ENCODE measurements around the gene PRKCE.

Gene PRKCE

DNA sequence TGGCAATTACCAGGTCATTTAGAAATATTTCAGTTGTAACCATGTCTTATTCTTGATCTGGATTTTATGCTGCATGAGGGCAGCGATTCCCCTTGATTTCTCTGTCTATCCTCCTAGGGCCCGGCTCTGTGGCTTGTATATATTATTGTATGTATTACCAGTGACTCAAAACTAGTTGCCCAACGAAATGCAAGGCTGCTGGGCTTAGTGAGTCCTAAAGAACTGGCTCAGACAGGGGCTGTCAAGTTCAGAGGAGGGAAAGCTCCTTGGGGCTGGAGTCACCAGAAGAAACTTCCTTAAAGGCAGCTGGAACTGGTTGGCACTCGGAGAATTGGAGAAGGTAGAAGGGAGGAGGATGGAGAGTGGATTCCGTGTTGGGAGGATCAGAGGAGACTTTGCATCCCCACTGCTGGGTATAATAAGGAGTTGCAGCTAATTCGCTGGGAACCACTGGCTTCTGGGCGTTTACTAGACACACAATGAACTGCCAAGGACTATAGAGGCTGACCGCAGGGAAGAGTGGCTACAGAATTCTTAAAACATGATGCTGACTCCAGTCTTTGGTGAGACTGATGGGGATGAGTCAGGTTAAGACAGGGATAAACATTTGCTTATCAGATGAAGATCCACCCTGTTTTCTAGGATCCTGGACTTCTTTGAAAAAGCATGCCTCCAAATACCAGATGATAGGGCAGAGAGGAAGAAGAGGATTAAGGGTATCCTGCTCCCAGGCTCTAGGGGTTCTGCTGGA, 104.3 kb downstream of the PRKCE start:
- no peak for DNase-seq (ENCODE audit: low read depth)

DNA sequence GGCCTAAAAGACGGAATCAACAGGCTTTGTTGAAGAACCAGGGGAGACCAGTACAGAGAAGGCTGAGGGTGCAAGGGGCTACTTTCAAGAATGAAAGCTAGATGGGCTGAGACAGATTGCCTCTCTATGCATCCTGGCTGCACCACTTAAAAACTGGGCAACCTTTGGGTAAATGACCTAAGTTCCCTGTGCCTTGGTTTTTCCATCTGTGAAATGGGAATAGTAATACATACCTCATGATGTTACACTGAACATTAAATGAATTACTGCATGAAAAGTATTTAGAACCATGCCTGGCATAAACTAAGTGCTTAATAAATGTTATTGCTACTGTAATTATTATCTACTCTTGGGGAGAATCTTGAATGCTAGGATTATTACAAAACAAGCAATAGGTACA, 106.5 kb downstream of the PRKCE start:
- DNase-seq (ENCODE audit: low read depth), result no peak

DNA sequence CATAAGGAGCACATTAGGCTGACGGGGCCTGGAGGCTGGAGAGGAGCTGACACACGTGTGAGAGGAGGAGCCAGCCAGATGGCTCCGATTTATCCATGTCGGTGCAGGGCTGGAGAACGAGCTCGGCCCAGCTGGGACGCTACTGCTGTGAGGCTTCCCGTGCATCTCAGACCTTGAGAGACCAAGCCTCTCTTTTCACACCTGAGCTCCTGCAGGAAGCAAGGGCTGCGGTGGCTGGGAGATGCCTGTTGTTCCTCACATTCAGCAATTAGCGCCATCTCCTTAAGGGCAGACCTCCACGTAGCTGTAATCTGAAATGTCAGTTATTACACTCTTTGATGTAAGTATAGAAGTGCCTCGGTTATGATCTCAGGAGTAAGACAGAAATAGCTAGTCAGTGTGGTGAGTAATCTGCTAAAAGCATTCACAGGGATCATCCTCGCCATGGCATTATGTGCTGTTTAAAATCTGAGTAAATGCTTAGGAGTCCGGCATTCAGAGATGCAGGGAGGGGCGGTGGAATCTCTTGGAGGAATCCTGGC, 107.9 kb downstream of the PRKCE start:
- DNase-seq (ENCODE audit: low read depth), result no peak

DNA sequence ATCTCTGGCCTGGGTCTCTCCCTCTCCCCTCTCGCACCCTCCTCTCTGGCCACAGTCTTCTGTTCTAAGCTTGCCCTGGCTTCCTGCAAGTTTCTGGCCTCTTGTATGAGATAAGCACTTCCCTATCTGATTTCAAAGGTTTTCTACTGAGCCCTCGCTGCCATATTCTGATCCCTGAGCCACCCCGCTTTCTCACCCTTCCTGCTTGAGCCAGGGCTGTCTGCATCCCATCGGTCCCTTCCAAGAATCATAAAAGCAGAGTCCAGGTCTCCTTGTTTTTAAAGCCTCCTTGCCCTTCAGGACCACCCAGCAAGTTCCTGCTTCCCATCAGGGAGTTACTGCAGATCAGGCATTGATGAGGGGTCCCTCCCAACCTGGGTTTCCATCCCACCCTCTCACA, 110.2 kb downstream of the PRKCE start:
- DNase-seq (ENCODE audit: low read depth), result no peak

DNA sequence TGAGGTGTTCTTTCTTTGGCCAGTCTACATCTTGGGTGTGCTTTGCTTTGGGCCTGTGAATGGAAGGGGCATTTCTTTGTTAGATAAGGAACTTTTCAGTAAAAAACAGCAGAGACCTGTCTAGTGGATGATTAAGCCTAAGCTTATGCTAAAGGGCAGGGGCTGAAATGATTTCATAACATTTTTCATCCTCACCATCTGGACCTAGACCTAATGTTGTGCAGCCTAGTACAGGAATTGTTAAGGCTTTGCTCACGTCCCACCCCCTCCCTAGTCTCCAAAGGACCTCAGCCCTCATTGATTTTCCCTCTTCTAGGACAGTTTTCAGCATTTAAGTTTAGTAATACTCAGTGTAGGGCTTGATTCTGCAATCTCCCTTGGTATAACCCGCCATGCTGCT, 111.8 kb downstream of the PRKCE start:
- no peak for DNase-seq (ENCODE audit: low read depth)

DNA sequence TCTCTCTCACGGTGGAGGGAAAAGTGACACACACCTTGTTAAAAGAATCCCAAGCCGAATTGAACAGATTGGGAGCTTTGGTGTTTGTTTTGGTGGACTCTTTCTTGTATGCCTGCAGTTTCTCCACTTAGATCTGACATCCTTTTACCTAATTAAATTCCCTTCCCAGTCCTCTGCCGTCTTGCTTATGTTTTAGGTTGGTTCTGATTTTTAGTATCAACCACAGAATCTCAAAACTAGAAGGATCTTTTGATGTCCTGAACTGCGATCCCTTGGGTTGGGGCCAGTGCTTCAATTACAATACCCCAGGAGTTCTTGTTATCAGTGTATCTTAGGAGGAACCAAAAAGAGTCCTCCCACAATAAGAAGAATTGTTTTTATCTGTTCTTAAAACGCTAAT, 112.3 kb downstream of the PRKCE start:
- DNase-seq (ENCODE audit: low read depth), result no peak

DNA sequence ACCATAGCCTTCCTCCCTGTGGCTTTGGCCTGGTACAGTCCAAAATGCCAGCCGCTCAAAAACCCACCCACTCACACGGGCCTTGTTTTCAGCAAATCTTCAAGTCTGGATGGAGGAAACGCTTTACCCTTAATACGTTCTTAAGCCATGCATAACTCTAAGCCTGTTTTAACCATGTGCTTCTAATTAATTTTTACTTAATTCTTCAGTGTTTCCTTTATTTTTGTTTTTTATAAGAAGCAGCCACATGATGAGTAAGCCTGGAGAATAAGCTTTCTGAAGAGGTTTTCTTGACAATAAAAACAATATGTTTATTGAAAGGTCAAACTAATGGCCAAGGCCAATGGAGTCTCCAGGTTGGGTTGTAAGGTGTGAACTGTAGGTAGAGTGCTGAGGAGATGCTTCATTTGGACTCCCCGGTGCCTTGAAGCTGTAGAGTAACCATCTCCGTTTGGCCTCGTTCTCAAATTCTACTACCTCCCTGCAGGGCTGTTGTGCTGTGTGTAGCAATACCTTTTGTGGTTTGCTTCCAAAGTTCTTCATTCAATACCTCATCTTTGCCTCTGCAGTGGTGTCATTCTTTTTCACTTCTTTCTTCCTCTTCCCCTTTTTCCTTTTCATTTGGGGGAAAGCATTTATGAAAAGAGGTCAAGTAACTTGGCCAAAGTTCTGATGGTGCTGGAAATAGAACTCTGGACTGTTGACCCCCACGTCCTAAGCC, 113.7 kb downstream of the PRKCE start:
- no peak for DNase-seq (ENCODE audit: low read depth)

DNA sequence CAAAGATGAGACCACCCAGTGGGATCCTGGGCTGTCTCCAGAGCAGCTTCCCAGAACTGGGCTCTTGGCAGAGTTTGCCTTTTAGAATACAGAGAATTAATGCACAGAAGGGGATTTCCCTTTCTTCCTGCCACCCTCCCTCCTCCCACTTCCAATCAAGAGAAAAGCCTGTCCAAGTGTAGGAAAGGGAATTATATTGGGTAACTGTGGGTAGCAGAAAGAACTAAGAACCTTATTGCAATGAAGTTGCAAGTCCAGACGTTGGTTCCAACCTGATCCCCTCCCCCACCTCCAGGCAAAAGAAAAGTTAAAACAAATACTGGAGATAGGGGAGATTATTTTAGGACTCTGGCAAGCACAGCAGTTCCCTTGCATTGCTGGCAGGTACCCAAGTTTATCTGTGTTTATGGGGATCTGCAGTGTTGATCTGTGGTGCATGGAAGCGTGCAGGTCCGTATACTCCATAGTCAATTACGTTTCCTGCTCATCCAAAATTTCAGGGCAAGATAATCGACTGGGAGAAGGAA, 114.3 kb downstream of the PRKCE start:
- no peak for DNase-seq (ENCODE audit: low read depth)

DNA sequence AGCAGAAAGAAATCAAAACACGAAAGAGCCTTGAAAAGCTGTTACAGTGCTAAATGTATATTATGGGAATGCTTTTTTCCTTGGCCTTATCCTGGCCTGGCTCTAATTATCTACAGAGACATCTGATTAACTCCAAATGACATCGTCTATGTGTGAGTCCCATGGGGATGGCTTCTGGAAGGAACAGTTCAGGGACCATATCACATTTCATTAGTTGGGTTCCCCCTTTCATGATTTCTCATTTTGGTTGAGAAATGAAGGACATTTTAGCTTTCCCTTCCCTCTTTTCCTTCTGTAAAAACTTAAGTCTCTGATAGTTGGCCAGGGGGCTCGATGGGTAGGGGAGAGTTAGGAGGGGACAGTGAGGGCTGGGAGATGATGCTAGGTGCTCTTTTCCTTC, 116.7 kb downstream of the PRKCE start:
- DNase-seq (ENCODE audit: low read depth), result no peak

DNA sequence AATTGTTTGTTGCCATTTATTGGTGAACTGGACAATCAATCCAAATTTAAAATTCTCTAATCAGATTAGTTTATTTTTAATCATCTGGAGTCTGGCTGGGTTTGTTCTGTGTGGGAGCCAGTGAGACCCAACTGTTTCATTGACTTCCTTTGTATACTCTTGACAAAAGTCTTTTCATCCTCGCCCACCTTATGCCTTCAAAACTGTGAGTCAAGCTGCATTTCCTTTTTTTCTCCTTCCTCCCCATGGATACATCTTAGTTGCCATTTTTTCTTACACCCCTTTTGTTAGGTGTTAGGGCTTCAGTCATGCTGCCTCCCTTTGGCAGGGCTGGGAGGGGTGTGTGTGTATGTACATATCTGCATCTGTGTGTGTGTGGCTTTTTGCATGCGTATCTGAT, 117.6 kb downstream of the PRKCE start:
- no peak for DNase-seq (ENCODE audit: low read depth)

DNA sequence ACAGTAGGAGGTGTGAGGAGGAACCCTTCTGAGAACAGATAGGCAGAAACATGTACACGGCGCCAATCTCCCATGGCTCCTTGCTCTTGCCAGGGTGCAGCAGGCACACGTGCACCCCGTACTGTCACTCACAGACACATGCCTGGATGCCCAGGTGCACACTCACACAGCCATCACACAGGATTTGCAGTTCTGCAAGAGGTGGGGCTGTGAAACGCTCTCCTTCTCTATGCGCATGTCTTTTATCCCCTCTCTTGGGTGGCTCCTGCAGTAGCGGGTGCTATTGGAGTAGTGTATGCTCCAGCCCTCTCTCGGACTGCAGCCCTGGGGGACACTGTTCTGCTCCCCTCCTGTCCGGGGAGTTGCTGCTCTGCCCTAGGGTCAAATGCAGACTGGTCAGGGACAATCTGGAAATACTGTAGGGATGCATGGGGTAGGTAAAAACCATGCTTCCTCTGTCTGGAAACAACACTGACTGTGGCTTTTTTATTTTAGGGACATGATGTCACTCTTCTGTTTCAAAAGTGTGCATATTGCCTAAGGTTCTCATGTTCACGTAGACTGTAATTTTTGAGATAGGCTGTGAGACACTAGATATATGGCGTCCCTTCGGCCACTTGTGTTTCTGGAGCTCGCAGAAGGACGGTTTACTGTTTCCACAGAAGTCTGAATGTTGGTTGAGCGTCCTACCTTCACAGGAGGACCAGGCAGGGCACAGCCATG, 118.5 kb downstream of the PRKCE start:
- DNase-seq (ENCODE audit: low read depth), result no peak

DNA sequence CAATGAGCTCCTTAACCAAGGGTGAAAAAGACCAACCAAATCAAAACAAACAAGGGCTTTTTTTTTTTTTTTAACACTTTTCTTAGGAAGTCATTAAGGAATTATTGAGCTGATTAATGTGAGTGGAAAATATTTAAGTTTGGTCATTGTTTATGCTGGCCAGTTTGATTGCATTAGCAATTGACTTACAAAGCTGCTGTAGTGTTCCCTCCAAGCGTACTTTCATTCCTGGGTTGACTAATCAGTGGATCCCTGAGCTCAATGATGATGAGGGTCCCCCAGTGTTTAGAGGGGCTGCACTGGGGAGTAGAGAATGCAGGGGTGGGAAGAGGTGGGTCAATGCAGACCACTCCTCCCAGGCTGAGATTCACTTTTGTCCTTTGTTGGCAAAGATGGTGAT, 119.3 kb downstream of the PRKCE start:
- no peak for DNase-seq (ENCODE audit: low read depth)

DNA sequence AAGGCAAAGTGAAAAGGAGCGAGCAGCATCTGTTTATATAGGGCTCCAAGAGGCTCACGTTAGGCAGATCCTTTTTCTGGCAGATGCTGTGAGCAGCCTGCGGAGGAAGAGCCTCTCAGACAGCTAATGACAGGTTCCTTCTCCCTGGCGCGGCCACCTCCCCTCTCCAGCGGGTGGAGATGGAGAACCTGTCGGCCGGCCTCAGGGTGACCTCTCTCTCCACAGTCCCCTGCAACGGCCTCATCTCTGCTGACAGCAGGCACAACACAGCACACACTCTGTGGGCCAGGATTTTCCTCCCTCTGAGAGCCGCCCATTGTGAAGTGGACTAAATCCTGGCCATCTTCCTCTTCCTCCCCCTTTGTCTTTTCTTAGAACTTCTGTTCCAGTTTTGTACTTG, 119.8 kb downstream of the PRKCE start:
- no peak for DNase-seq (ENCODE audit: low read depth)

DNA sequence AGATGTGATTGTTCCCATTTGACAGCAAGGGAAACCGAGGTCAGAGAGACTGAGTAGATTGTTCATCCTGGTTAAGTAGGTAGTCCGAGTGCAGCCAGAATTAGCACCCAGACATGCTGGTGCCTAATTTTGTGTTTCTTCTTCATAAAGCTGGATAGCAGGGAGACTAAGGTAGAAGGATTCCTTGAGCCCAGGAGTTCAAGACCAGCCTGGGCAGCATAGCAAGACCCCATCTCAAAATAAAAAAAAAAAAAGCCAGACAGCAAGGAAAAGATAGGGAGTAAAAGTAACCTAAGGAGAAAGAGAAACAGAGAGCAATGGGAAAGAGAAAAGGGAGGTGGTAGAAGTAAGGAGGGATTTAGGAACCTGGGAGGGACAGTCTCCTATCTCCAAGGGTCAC, 120.6 kb downstream of the PRKCE start:
- DNase-seq (ENCODE audit: low read depth), result no peak

DNA sequence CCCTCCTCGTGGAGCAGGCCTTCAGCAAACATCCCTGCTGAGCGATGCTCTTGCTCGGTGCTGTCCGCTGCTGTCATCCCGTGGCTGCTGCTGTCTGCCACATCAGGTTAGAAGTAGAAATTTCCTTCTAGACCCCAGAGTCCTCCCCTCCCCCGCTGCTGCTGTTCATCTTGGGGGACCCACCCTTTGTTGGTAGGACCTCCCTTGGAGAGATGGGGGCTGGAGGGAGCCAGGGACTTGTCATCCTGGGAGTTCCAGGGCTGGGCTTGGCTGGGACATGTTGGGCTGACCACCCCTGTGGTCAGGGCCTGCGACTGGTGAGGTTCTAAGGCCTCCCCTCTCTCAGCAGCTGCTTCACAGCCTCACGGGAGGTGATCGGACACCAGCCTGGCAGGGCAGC, 122.4 kb downstream of the PRKCE start:
- DNase-seq (ENCODE audit: low read depth), result no peak

DNA sequence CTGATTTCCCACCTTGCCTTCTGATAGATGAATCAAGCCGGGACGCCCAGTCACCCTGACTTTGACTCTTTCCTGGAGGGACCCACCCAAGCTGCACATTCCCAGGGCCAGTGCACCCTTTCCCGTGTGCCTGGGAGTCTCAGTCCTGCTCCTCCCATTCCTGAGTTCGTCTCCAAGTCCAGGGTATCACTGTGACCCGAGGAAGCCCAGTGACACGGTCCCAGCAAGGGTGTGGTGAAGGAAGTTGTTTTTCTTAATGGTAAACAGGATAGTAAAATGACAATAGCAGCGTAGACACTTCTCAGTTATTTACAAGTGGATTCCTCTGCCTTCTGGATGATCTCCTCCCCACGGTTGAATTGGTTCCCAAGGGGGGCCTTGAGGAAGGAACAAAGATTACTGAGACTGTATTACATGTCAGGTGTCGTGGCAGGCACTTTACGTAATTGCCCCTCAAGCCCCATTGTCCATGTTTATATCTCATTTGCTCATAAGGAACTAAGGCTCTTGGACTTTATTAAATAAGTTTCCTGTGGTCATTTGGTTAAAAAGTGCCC, 123.3 kb downstream of the PRKCE start:
- DNase-seq (ENCODE audit: low read depth), result no peak

DNA sequence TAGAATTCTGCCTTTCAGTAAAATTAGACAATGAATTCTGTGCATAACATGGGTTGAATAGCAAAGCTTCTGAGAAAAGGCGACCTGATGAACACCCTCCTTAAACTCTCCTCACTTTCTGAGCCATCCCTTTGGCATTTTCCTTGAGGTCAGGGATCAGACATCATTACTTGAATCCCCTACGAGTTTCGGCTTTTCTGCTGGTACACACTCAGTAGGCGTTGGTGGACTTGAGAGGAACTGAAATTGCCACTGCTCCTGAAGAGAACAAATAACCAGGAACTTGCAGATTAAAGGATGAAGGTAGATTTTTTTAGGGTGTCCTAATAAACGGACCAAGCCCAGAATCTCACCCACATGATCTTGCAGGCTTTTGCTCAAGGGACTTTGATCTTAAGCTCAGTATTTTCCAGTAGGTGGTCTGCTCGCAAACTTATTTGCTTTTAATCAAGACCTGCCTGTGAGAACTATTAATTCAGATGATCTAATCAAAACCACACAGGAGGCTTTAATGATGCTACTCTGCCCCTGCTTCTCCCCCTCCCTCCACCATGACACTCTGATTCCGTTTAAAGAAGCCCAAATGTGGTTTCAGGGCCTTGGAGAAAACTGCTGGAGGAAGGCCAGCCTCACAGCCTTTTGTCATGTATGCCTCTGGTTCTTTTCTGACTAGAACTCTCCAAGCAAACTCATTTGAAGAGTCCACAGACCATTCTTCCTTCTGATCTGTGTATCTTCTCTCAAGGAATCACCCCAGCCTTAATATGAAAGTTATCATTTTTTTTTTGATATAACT, 124.9 kb downstream of the PRKCE start:
- DNase-seq (ENCODE audit: low read depth), result no peak

DNA sequence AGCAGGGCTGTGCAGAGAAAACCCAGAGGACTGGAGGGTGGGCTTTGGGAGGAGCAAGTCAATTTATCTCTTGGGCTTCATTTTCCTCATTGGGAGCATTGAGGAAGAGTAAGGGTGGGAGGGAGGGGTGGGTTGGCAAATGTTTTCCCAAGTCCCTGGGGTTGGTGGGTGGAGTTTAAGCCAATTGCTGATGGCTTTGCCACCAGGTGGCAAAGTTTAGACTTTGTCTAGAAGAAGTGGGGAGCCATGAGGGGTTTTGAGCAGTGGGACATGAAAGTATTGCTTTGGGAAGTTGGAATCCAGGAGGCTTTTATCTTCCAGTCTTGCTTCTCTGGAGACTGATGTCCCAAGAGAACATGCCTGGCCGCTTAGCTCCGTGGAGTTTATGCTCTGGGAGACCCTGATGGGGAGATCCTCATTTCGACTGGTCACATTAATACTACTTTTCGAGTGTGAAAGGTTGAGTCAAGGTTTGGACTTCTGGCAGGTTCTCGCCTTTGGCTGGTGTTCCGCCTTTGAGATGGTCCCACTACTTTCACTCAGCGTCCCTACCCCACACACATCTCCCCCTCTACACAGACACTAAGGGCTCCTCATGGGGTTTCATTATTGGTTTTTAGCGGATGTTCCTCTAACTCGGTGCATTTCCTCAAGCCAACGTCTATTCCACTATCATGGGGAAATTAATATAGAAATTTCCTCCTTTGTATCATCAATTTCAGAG, 126.7 kb downstream of the PRKCE start:
- no peak for DNase-seq (ENCODE audit: low read depth)

DNA sequence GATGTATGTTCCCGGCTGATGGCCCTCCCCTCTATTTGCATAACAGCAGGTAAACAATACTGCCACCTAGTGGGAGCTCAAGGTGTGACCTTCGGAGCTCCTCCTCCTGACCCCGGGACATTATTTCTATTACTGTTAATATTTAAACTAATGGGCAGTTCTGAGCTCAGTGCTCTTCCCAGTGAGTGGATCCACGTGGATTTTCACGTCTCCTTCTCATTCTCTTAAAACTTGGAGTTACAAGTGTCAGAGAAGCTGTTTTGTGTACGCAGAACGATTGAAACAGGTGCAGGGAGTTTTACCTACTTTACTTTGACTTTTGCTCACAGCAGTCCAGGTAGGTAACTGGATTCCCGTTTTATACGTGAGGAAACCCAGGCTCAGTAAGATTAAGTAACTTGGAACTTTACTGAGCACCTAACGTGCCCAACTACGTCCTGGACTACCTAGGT, 127.3 kb downstream of the PRKCE start:
- peak; percentile 59 for DNase-seq (ENCODE audit: low read depth)

DNA sequence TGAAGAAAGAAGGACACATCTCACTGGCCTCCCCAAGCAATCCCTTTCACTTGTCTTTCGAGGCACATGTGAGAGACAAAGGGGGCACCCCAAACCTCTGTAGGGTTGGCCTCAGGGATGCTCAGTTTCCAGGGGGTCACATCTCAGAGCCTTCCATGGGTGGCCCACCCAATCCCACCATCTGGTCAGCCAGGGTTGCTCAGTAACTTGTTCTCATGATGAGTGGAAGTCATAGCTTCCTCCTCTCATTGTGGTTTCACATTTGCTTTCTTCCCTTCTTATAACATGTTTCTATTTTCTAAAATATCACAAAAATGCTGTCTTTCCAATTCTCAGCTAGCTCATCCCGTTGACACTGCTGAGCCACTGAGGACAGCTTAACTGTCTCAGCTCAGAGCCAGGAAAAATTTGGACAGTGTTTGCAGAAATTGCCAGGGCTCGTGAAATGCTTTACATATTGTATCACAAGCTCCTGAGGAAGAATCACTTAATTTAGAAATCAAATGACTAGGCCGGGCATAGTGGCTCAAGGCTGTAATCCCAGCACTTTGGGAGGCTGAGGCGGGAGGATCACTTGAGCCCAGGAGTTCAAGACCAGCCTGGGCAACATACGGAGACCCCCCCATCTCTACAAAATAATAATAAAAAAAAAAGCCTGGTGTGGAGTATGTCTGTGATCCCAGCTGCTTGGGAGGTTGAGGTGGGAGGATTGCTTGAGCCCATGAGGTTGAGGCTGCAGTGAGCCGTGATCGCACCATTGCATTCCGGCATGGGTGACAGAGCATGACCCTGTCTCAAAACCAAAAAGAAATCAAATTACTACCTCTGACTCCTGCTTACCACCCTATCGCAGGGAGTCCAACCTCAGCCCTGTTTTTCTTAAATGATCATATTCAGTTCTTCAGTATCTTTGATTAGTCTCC, 129.3 kb downstream of the PRKCE start:
- DNase-seq (ENCODE audit: low read depth), result no peak

Data from activated T-cell treated with anti-CD3 and anti-CD28 coated beads for 1 hour (primary cell).